GM23338 (cell line): ENCODE results near the gene ECPAS. TPM values are rescaled to one million over a fixed set of nuclear protein-coding genes. Genes with fewer than 3 reads are reported as not detected.

Source experiments
- ATAC-seq: fragments of 200-7000 bp; cut with Tn5 transposase; 3 replicates; pipeline ENCODE4 v1.9.1; 2020
- DNase-seq: peaks from one replicate; pipeline ENCODE4 v3.0.0-alpha.2; 2015; ENCODE audit warnings: low spot score
- H2AFZ ChIP-seq: fragments of 200-600 bp; sonication (generic); 2 replicates; pipeline ENCODE4 v1.8.0; 2016; ENCODE audit warnings: antibody characterized with exemption, mild to moderate bottlenecking, moderate library complexity
- H3F3A ChIP-seq: fragments of 200-600 bp; sonication (generic); replicated peaks from 2 replicates; pipeline ENCODE4 v1.8.0; 2017; ENCODE audit warnings: antibody characterized with exemption, mixed run types, low read depth
- H3K27ac ChIP-seq: fragments of 200-600 bp; sonication (generic); 2 replicates; pipeline ENCODE4 v1.6.1; 2016; ENCODE audit warnings: low read depth
- H3K27me3 ChIP-seq: fragments of 200-600 bp; sonication (generic); 2 replicates; pipeline ENCODE4 v1.8.0; 2016; ENCODE audit warnings: mild to moderate bottlenecking, mixed run types, moderate library complexity; ENCODE audit not compliant: insufficient read depth
- H3K36me3 ChIP-seq: fragments of 200-600 bp; sonication (generic); 2 replicates; pipeline ENCODE4 v1.8.0; 2016; ENCODE audit warnings: mild to moderate bottlenecking; ENCODE audit not compliant: insufficient read depth
- H3K4me1 ChIP-seq: fragments of 200-600 bp; sonication (generic); 2 replicates; pipeline ENCODE4 v1.8.0; 2016; ENCODE audit warnings: mild to moderate bottlenecking, moderate library complexity; ENCODE audit not compliant: insufficient read depth
- H3K4me2 ChIP-seq: fragments of 200-600 bp; sonication (generic); 2 replicates; pipeline ENCODE4 v1.7.1; 2017; ENCODE audit warnings: mixed run types
- H3K4me3 ChIP-seq: fragments of 200-600 bp; sonication (generic); 2 replicates; pipeline ENCODE4 v1.6.1; 2016; ENCODE audit warnings: mixed run types
- H3K79me2 ChIP-seq: fragments of 200-600 bp; sonication (generic); replicated peaks from 2 replicates; pipeline ENCODE4 v1.8.0; 2017; ENCODE audit warnings: mild to moderate bottlenecking; ENCODE audit not compliant: insufficient read depth
- H3K9me2 ChIP-seq: fragments of 200-600 bp; sonication (generic); 2 replicates; pipeline ENCODE4 v1.8.0; 2017; ENCODE audit not compliant: insufficient read depth
- H4K20me1 ChIP-seq: fragments of 200-600 bp; sonication (generic); replicated peaks from 2 replicates; pipeline ENCODE4 v1.8.0; 2017; ENCODE audit warnings: mild to moderate bottlenecking; ENCODE audit not compliant: insufficient read depth
- H3K27ac Mint-ChIP-seq: 2 replicates; pipeline ENCODE4 v1.8.0; 2020; ENCODE audit warnings: inconsistent platforms, mild to moderate bottlenecking, moderate library complexity, mixed read lengths
- H3K27me3 Mint-ChIP-seq: 3 replicates; pipeline ENCODE4 v1.8.0; 2022; ENCODE audit warnings: low read depth, mild to moderate bottlenecking, moderate library complexity, mixed read lengths, inconsistent platforms; ENCODE audit not compliant: insufficient read depth, poor library complexity
- H3K36me3 Mint-ChIP-seq: 3 replicates; pipeline ENCODE4 v1.8.0; 2021; ENCODE audit warnings: low read depth, mild to moderate bottlenecking, inconsistent platforms, moderate library complexity, mixed read lengths
- H3K4me1 Mint-ChIP-seq: 3 replicates; pipeline ENCODE4 v1.8.0; 2020; ENCODE audit warnings: mild to moderate bottlenecking, inconsistent platforms, mixed read lengths
- H3K4me3 Mint-ChIP-seq: 3 replicates; pipeline ENCODE4 v1.8.0; 2021; ENCODE audit warnings: moderate library complexity, mild to moderate bottlenecking, inconsistent platforms, mixed read lengths
- H3K9me3 Mint-ChIP-seq: 3 replicates; pipeline ENCODE4 v1.8.0; 2020; ENCODE audit warnings: moderate library complexity, mild to moderate bottlenecking, inconsistent platforms, mixed read lengths
- CREB1 ChIP-seq: fragments of 250-450 bp; sonication (Bioruptor Pico); IDR thresholded peaks from 2 replicates; pipeline ENCODE4 v1.5.0; 2020; ENCODE audit warnings: low read depth, mild to moderate bottlenecking, moderate library complexity
- CTCF ChIP-seq, 2 experiments: fragments of 200-600 bp in 1 of 2; sonication (generic) in 1 of 2; conservative IDR thresholded peaks; 2 replicates each; pipeline versions ENCODE4 v1.5.1 to v1.6.1; 2016 to 2017; ENCODE audit warnings: antibody characterized with exemption in 2 of 2, low read depth in 2 of 2, mild to moderate bottlenecking in 2 of 2, moderate library complexity in 1 of 2
- ETS1 ChIP-seq: IDR thresholded peaks from 2 replicates; pipeline ENCODE4 v1.6.1; 2016; ENCODE audit warnings: antibody characterized with exemption
- EZH2 ChIP-seq: fragments of 200-600 bp; sonication (generic); IDR thresholded peaks from one replicate; pipeline ENCODE4 v1.8.0; 2017; ENCODE audit warnings: antibody characterized with exemption, mild to moderate bottlenecking, low read depth; ENCODE audit not compliant: unreplicated experiment
- EZH2phosphoT487 ChIP-seq: fragments of 200-600 bp; sonication (generic); IDR thresholded peaks from one replicate; pipeline ENCODE4 v1.8.1; 2018; ENCODE audit warnings: antibody characterized with exemption; ENCODE audit not compliant: unreplicated experiment
- JUNB ChIP-seq: IDR thresholded peaks from one replicate; pipeline ENCODE4 v1.6.1; 2016; ENCODE audit warnings: antibody characterized with exemption; ENCODE audit not compliant: unreplicated experiment
- NANOG ChIP-seq: IDR thresholded peaks from 2 replicates; pipeline ENCODE4 v1.6.1; 2016; ENCODE audit warnings: antibody characterized with exemption, borderline replicate concordance
- POLR2AphosphoS5 ChIP-seq: IDR thresholded peaks from 2 replicates; pipeline ENCODE4 v1.6.1; 2016; ENCODE audit warnings: antibody characterized with exemption, low read depth
- REST ChIP-seq: IDR thresholded peaks from one replicate; pipeline ENCODE4 v1.6.1; 2018; ENCODE audit warnings: antibody characterized with exemption; ENCODE audit not compliant: unreplicated experiment
- STAT1 ChIP-seq: IDR thresholded peaks from one replicate; pipeline ENCODE4 v1.6.1; 2016; ENCODE audit warnings: antibody characterized with exemption; ENCODE audit not compliant: unreplicated experiment
- ZNF331 ChIP-seq: fragments of 250-450 bp; sonication (Bioruptor Pico); IDR thresholded peaks from 2 replicates; pipeline ENCODE4 v1.5.0; 2020; ENCODE audit warnings: low read depth, mild to moderate bottlenecking, moderate library complexity
- ZNF462 ChIP-seq: fragments of 250-450 bp; sonication (Bioruptor Pico); IDR thresholded peaks from 2 replicates; pipeline ENCODE4 v1.5.0; 2020; ENCODE audit warnings: mild to moderate bottlenecking, moderate library complexity
- polyA plus RNA-seq: library from polyadenylated mRNA; unstranded; fragments of >200 nt; fragmentation: Nextera tagmentation; extraction: Ambion mirVana; gene quantifications from 2 replicates; pipeline ENCODE4 v1.2.1, GENCODE V29; 2016
- total RNA-seq: library from RNA; depleted of rRNA; stranded (reverse); fragments of >200 nt; shearing (Covaris generic); gene quantifications from 2 replicates; pipeline ENCODE4 v1.2.3, GENCODE V29; 2014

ECPAS gene
- total and polyA plus RNA-seq, 2 experiments from 2014 or later, result 51.4 to 104 TPM

- no peak for TF ChIP-seq JUNB
- TF ChIP-seq CTCF (conservative IDR thresholded peaks at IDR 0.05; ENCODE audit: low read depth in 2 of 2), result no peak
- no peak for TF ChIP-seq ETS1
- TF ChIP-seq NANOG, result no peak
- no peak for TF ChIP-seq STAT1
- TF ChIP-seq EZH2phosphoT487, result no peak
- TF ChIP-seq POLR2AphosphoS5, result no peak
- no peak for TF ChIP-seq EZH2
- no peak for TF ChIP-seq CREB1
These were observed 29.4 kb downstream of the ECPAS start (continued) for GRCh38 chr9:111454751-111455150.

- Histone ChIP-seq H3K9me2 (no peaks in the 10 kb centered on the region), H3F3A (no peaks in the 10 kb centered on the region), H4K20me1 (peaks cover 14% of the 10 kb centered on the region), H3K36me3 (0 out of 2 replicates have a peak, but pooled peaks cover under 1% of the 10 kb centered on the region), H3K4me1 (peaks cover 21% of the 10 kb centered on the region), H2AFZ (no peak overlapping the region), H3K4me3 (no peak overlapping the region), H3K27me3 (no peaks in the 10 kb centered on the region), H3K4me2 (no peak overlapping the region), H3K27ac (0 out of 2 replicates have a peak overlapping the region, but pooled peaks have one; percentile 37), H3K79me2 (peaks cover 64% of the 10 kb centered on the region)
- H3K36me3 Mint-ChIP-seq, result peaks cover 16% of the 10 kb centered on the region
- H3K9me3 Mint-ChIP-seq, result no peaks in the 10 kb centered on the region
- no peak for ATAC-seq
- no peak for DNase-seq
- no peak overlapping the region for H3K4me3 Mint-ChIP-seq
- H3K27me3 Mint-ChIP-seq, result no peaks in the 10 kb centered on the region
- H3K27ac Mint-ChIP-seq, result no peak overlapping the region
- H3K4me1 Mint-ChIP-seq, result peaks cover 34% of the 10 kb centered on the region
- TF ChIP-seq STAT1 (no peak), ETS1 (no peak), NANOG (no peak), JUNB (no peak), ZNF331 (no peak), CREB1 (no peak), ZNF462 (CRISPR knock-in tag) (no peak), REST (no peak)
These were observed 32.6 kb downstream of the ECPAS start for GRCh38 chr9:111451570-111451969.
